GM23338 (cell line): Measurements from ENCODE around the gene SRGAP1. TPM values are rescaled to one million over a fixed set of nuclear protein-coding genes. Genes with fewer than 3 reads are reported as not detected.

Source experiments
- ATAC-seq: fragments of 200-7000 bp; cut with Tn5 transposase; 3 replicates; pipeline ENCODE4 v1.9.1; 2020
- DNase-seq: peaks from one replicate; pipeline ENCODE4 v3.0.0-alpha.2; 2015; ENCODE audit warnings: low spot score
- H2AFZ ChIP-seq: fragments of 200-600 bp; sonication (generic); 2 replicates; pipeline ENCODE4 v1.8.0; 2016; ENCODE audit warnings: antibody characterized with exemption, mild to moderate bottlenecking, moderate library complexity
- H3F3A ChIP-seq: fragments of 200-600 bp; sonication (generic); replicated peaks from 2 replicates; pipeline ENCODE4 v1.8.0; 2017; ENCODE audit warnings: antibody characterized with exemption, mixed run types, low read depth
- H3K27ac ChIP-seq: fragments of 200-600 bp; sonication (generic); 2 replicates; pipeline ENCODE4 v1.6.1; 2016; ENCODE audit warnings: low read depth
- H3K27me3 ChIP-seq: fragments of 200-600 bp; sonication (generic); 2 replicates; pipeline ENCODE4 v1.8.0; 2016; ENCODE audit warnings: mild to moderate bottlenecking, mixed run types, moderate library complexity; ENCODE audit not compliant: insufficient read depth
- H3K36me3 ChIP-seq: fragments of 200-600 bp; sonication (generic); 2 replicates; pipeline ENCODE4 v1.8.0; 2016; ENCODE audit warnings: mild to moderate bottlenecking; ENCODE audit not compliant: insufficient read depth
- H3K4me1 ChIP-seq: fragments of 200-600 bp; sonication (generic); 2 replicates; pipeline ENCODE4 v1.8.0; 2016; ENCODE audit warnings: mild to moderate bottlenecking, moderate library complexity; ENCODE audit not compliant: insufficient read depth
- H3K4me2 ChIP-seq: fragments of 200-600 bp; sonication (generic); 2 replicates; pipeline ENCODE4 v1.7.1; 2017; ENCODE audit warnings: mixed run types
- H3K4me3 ChIP-seq: fragments of 200-600 bp; sonication (generic); 2 replicates; pipeline ENCODE4 v1.6.1; 2016; ENCODE audit warnings: mixed run types
- H3K79me2 ChIP-seq: fragments of 200-600 bp; sonication (generic); replicated peaks from 2 replicates; pipeline ENCODE4 v1.8.0; 2017; ENCODE audit warnings: mild to moderate bottlenecking; ENCODE audit not compliant: insufficient read depth
- H3K9me2 ChIP-seq: fragments of 200-600 bp; sonication (generic); 2 replicates; pipeline ENCODE4 v1.8.0; 2017; ENCODE audit not compliant: insufficient read depth
- H4K20me1 ChIP-seq: fragments of 200-600 bp; sonication (generic); replicated peaks from 2 replicates; pipeline ENCODE4 v1.8.0; 2017; ENCODE audit warnings: mild to moderate bottlenecking; ENCODE audit not compliant: insufficient read depth
- H3K27ac Mint-ChIP-seq: 2 replicates; pipeline ENCODE4 v1.8.0; 2020; ENCODE audit warnings: inconsistent platforms, mild to moderate bottlenecking, moderate library complexity, mixed read lengths
- H3K27me3 Mint-ChIP-seq: 3 replicates; pipeline ENCODE4 v1.8.0; 2022; ENCODE audit warnings: low read depth, mild to moderate bottlenecking, moderate library complexity, mixed read lengths, inconsistent platforms; ENCODE audit not compliant: insufficient read depth, poor library complexity
- H3K36me3 Mint-ChIP-seq: 3 replicates; pipeline ENCODE4 v1.8.0; 2021; ENCODE audit warnings: low read depth, mild to moderate bottlenecking, inconsistent platforms, moderate library complexity, mixed read lengths
- H3K4me1 Mint-ChIP-seq: 3 replicates; pipeline ENCODE4 v1.8.0; 2020; ENCODE audit warnings: mild to moderate bottlenecking, inconsistent platforms, mixed read lengths
- H3K4me3 Mint-ChIP-seq: 3 replicates; pipeline ENCODE4 v1.8.0; 2021; ENCODE audit warnings: moderate library complexity, mild to moderate bottlenecking, inconsistent platforms, mixed read lengths
- H3K9me3 Mint-ChIP-seq: 3 replicates; pipeline ENCODE4 v1.8.0; 2020; ENCODE audit warnings: moderate library complexity, mild to moderate bottlenecking, inconsistent platforms, mixed read lengths
- CREB1 ChIP-seq: fragments of 250-450 bp; sonication (Bioruptor Pico); IDR thresholded peaks from 2 replicates; pipeline ENCODE4 v1.5.0; 2020; ENCODE audit warnings: low read depth, mild to moderate bottlenecking, moderate library complexity
- CTCF ChIP-seq, 2 experiments: fragments of 200-600 bp in 1 of 2; sonication (generic) in 1 of 2; conservative IDR thresholded peaks; 2 replicates each; pipeline versions ENCODE4 v1.5.1 to v1.6.1; 2016 to 2017; ENCODE audit warnings: antibody characterized with exemption in 2 of 2, low read depth in 2 of 2, mild to moderate bottlenecking in 2 of 2, moderate library complexity in 1 of 2
- EZH2 ChIP-seq: fragments of 200-600 bp; sonication (generic); IDR thresholded peaks from one replicate; pipeline ENCODE4 v1.8.0; 2017; ENCODE audit warnings: antibody characterized with exemption, mild to moderate bottlenecking, low read depth; ENCODE audit not compliant: unreplicated experiment
- JUNB ChIP-seq: IDR thresholded peaks from one replicate; pipeline ENCODE4 v1.6.1; 2016; ENCODE audit warnings: antibody characterized with exemption; ENCODE audit not compliant: unreplicated experiment
- NANOG ChIP-seq: IDR thresholded peaks from 2 replicates; pipeline ENCODE4 v1.6.1; 2016; ENCODE audit warnings: antibody characterized with exemption, borderline replicate concordance
- REST ChIP-seq: IDR thresholded peaks from one replicate; pipeline ENCODE4 v1.6.1; 2018; ENCODE audit warnings: antibody characterized with exemption; ENCODE audit not compliant: unreplicated experiment
- STAT1 ChIP-seq: IDR thresholded peaks from one replicate; pipeline ENCODE4 v1.6.1; 2016; ENCODE audit warnings: antibody characterized with exemption; ENCODE audit not compliant: unreplicated experiment
- ZNF331 ChIP-seq: fragments of 250-450 bp; sonication (Bioruptor Pico); IDR thresholded peaks from 2 replicates; pipeline ENCODE4 v1.5.0; 2020; ENCODE audit warnings: low read depth, mild to moderate bottlenecking, moderate library complexity
- ZNF462 ChIP-seq: fragments of 250-450 bp; sonication (Bioruptor Pico); IDR thresholded peaks from 2 replicates; pipeline ENCODE4 v1.5.0; 2020; ENCODE audit warnings: mild to moderate bottlenecking, moderate library complexity
- polyA plus RNA-seq: library from polyadenylated mRNA; unstranded; fragments of >200 nt; fragmentation: Nextera tagmentation; extraction: Ambion mirVana; gene quantifications from 2 replicates; pipeline ENCODE4 v1.2.1, GENCODE V29; 2016
- total RNA-seq: library from RNA; depleted of rRNA; stranded (reverse); fragments of >200 nt; shearing (Covaris generic); gene quantifications from 2 replicates; pipeline ENCODE4 v1.2.3, GENCODE V29; 2014

Gene SRGAP1
- total and polyA plus RNA-seq, 2 experiments from 2014 or later, result 6.1 to 8.1 TPM

GRCh38 chr12:64091186-64091585 is 246.7 kb downstream of the SRGAP1 start (continued):
- TF ChIP-seq ZNF462 (no peak), EZH2 (no peak)

- Histone ChIP-seq H3K27me3 (no peaks in the 10 kb centered on the region), H3K27ac (no peak overlapping the region), H3K36me3 (no peaks in the 10 kb centered on the region; the same call in 1 of the 2 replicates), H3K9me2 (no peaks in the 10 kb centered on the region), H2AFZ (no peak overlapping the region), H3K4me2 (no peak overlapping the region), H3F3A (no peaks in the 10 kb centered on the region), H3K4me3 (no peak overlapping the region), H3K4me1 (peaks cover 12% of the 10 kb centered on the region; the same call in 1 of the 2 replicates), H3K79me2 (no peaks in the 10 kb centered on the region), H4K20me1 (no peaks in the 10 kb centered on the region)
- Mint-ChIP-seq H3K4me1 (peaks cover 20% of the 10 kb centered on the region), H3K27ac (no peak overlapping the region; the same call in 1 of the 2 replicates), H3K36me3 (no peaks in the 10 kb centered on the region; the same call in 2 of the 3 replicates), H3K27me3 (peaks cover 2% of the 10 kb centered on the region), H3K4me3 (no peak overlapping the region), H3K9me3 (no peaks in the 10 kb centered on the region)
- DNase-seq, result no peak
- no peak for ATAC-seq
- TF ChIP-seq CREB1, result no peak
- TF ChIP-seq ZNF331 (CRISPR knock-in tag), result no peak
- TF ChIP-seq CTCF (conservative IDR thresholded peaks at IDR 0.05; ENCODE audit: low read depth in 2 of 2), result no peak
- no peak for TF ChIP-seq STAT1
- no peak for TF ChIP-seq NANOG
- no peak for TF ChIP-seq JUNB
- TF ChIP-seq REST, result no peak
- TF ChIP-seq EZH2, result no peak
Observed at GRCh38 chr12:64092507-64093196, 248.2 kb downstream of the SRGAP1 start.
